ENCODE data around the gene RFTN2. TPM values are rescaled to one million over a fixed set of nuclear protein-coding genes. Genes with fewer than 3 reads are reported as not detected.

RFTN2 gene
- total and polyA plus RNA-seq, 7 donors = 0.92 to 10.0 (median 5.4) TPM

- 73 to 82% methylated on average over 2 of the region's 2 CpGs for WGBS, 2 donors
- Histone ChIP-seq H3K27ac (no peak overlapping the region), H3K4me3 (no peak overlapping the region), H3K27me3 (no peaks in the 10 kb centered on the region), H3K36me3 (no peaks in the 10 kb centered on the region), H3K4me1 (no peaks in the 10 kb centered on the region), H3K9me3 (no peaks in the 10 kb centered on the region)
- intact Hi-C loops (cut with DNase I) = loop anchor here (5.0 kb wide), 1 partner anchor 45 kb away; no protein-coding TSS in a partner anchor
- TF ChIP-seq POLR2AphosphoS5 (IDR thresholded peaks at IDR 0.05) (no peak), POLR2A (IDR thresholded peaks at IDR 0.05) (no peak), CTCF (IDR thresholded peaks at IDR 0.05) (no peak), EP300 (IDR thresholded peaks at IDR 0.05) (no peak)
- DNase-seq = no peak
Observed at GRCh38 chr2:197677483-197677882, 2.1 kb upstream of the RFTN2 start.

- H3K36me3 ChIP-seq = no peaks in the 10 kb centered on the region
- H3K27ac ChIP-seq = no peak overlapping the region
- no peaks in the 10 kb centered on the region for H3K9me3 ChIP-seq
- H3K27me3 ChIP-seq = no peaks in the 10 kb centered on the region
- no peak for DNase-seq
- H3K4me1 ChIP-seq = no peaks in the 10 kb centered on the region
- no peak overlapping the region for H3K4me3 ChIP-seq
- 87 to 94% methylated on average over 3 of the region's 3 CpGs for WGBS, 2 donors
- TF ChIP-seq POLR2A (IDR thresholded peaks at IDR 0.05) (no peak), EP300 (IDR thresholded peaks at IDR 0.05) (no peak), POLR2AphosphoS5 (IDR thresholded peaks at IDR 0.05) (no peak), CTCF (IDR thresholded peaks at IDR 0.05) (no peak)
- intact Hi-C loops (cut with DNase I) = loop anchor here (5.0 kb wide), 1 partner anchor 45 kb away; no protein-coding TSS in a partner anchor
Observed at GRCh38 chr2:197677056-197677455, 1.7 kb upstream of the RFTN2 start.

- 57 to 71% methylated on average over 6 of the region's 6 CpGs for WGBS, 2 donors
- no peak for DNase-seq
Observed at GRCh38 chr2:197675711-197676188, 363 bp upstream of the RFTN2 start.

GRCh38 chr2:197674591-197674990, 796 bp downstream of the RFTN2 start:
- H3K36me3 ChIP-seq = no peaks in the 10 kb centered on the region
- no peaks in the 10 kb centered on the region for H3K27me3 ChIP-seq
- H3K27ac ChIP-seq = peak overlapping the region; percentile 35 to 63 (median 52)
- intact Hi-C loops (cut with DNase I) = no loop called here
- no peak for DNase-seq
- no peaks in the 10 kb centered on the region for H3K4me1 ChIP-seq
- WGBS, 2 donors = 57 to 65% methylated on average over 3 of the region's 3 CpGs
- TF ChIP-seq POLR2A (IDR thresholded peaks at IDR 0.05) (no peak), EP300 (IDR thresholded peaks at IDR 0.05) (no peak), CTCF (IDR thresholded peaks at IDR 0.05) (no peak), POLR2AphosphoS5 (IDR thresholded peaks at IDR 0.05) (no peak)
- peaks cover 0 to under 1% (median 0%) of the 10 kb centered on the region in 4 donors for H3K9me3 ChIP-seq
- peak overlapping the region; percentile 21 to 40 (median 31) for H3K4me3 ChIP-seq

More at GRCh38 chr2:197675711-197676188, 363 bp upstream of the RFTN2 start:
- TF ChIP-seq EP300 (IDR thresholded peaks at IDR 0.05) = no peak
- TF ChIP-seq CTCF (IDR thresholded peaks at IDR 0.05) = no peak
- no peak for TF ChIP-seq POLR2A (IDR thresholded peaks at IDR 0.05)
- TF ChIP-seq POLR2AphosphoS5 (IDR thresholded peaks at IDR 0.05) = no peak
- Histone ChIP-seq H3K9me3 (no peaks in the 10 kb centered on the region), H3K4me3 (peak overlapping the region; percentile 21 to 40 (median 30)), H3K27me3 (no peaks in the 10 kb centered on the region), H3K27ac (peak overlapping the region; percentile 49 to 63 (median 57)), H3K4me1 (no peaks in the 10 kb centered on the region), H3K36me3 (no peaks in the 10 kb centered on the region)
- intact Hi-C loops (cut with DNase I) = loop anchor here (5.0 kb wide), 1 partner anchor 43 kb away; no protein-coding TSS in a partner anchor

GRCh38 chr2:197674060-197674459, 1.3 kb downstream of the RFTN2 start:
- Histone ChIP-seq H3K4me3 (peak overlapping the region in 3 of 4 donors; percentile 21 to 40 (median 37)), H3K9me3 (peaks cover 0 to 3% (median 0%) of the 10 kb centered on the region in 4 donors), H3K4me1 (no peaks in the 10 kb centered on the region), H3K27me3 (no peaks in the 10 kb centered on the region), H3K36me3 (no peaks in the 10 kb centered on the region), H3K27ac (peak overlapping the region in 1 of 4 donors; percentile 49)
- 59 to 61% methylated on average over 1 of the region's 1 CpG for WGBS, 2 donors
- intact Hi-C loops (cut with DNase I) = no loop called here
- no peak for TF ChIP-seq CTCF (IDR thresholded peaks at IDR 0.05)
- no peak for TF ChIP-seq POLR2AphosphoS5 (IDR thresholded peaks at IDR 0.05)
- no peak for TF ChIP-seq EP300 (IDR thresholded peaks at IDR 0.05)
- TF ChIP-seq POLR2A (IDR thresholded peaks at IDR 0.05) = no peak
- DNase-seq = no peak

Measured in sigmoid colon (tissue), 7 donors.